ENCODE data around the gene ATP6V1B1.
"Not testable (repeated sequence)": the region's sequence is repeated elsewhere in the genome, so short reads cannot be mapped to it uniquely, and the experiment has no call there.

Gene ATP6V1B1

GRCh38 chr2:70994699-70995425 lies 59.2 kb downstream of the ATP6V1B1 start, which contains the start of gene TEX261:
TSS of gene TEX261 (minus strand) at chr2:70994873. CDS start at chr2:70994757, 116 bp downstream.
- Histone ChIP-seq H3K27me3 (ENCODE audit: insufficient read depth, low read length, poor library complexity, severe bottlenecking) (no peaks in the 10 kb centered on the region), H2AFZ (ENCODE audit: low read length) (peak within 1 kb of the TSS; percentile 100), H3F3A (ENCODE audit: low read depth) (no peaks in the 10 kb centered on the region), H3K79me2 (ENCODE audit: insufficient read depth, low read length) (peaks cover 45% of the 10 kb centered on the region), H3K9ac (ENCODE audit: low read depth, low read length, poor library complexity, severe bottlenecking) (peak within 1 kb of the TSS; percentile 87), H3K4me2 (ENCODE audit: low read depth, low read length, poor library complexity, severe bottlenecking) (peak within 1 kb of the TSS; percentile 99), H3K4me1 (ENCODE audit: insufficient read depth, low read length, poor library complexity, severe bottlenecking) (peaks cover 39% of the 10 kb centered on the region), H4K20me1 (ENCODE audit: insufficient read depth, low read length, poor library complexity, severe bottlenecking) (peaks cover 27% of the 10 kb centered on the region), H3K9me3 (ENCODE audit: insufficient read depth, low read depth, low read length) (no peaks in the 10 kb centered on the region), H3K4me3 (ENCODE audit: low read length, poor library complexity, severe bottlenecking) (peak within 1 kb of the TSS; percentile 92), H3K36me3 (ENCODE audit: insufficient read depth, low read length) (peaks cover 16% of the 10 kb centered on the region; the same call in 1 of the 2 replicates), H3K9me2 (replicated peaks; ENCODE audit: low read depth, low read length) (no peaks in the 10 kb centered on the region)
- TF ChIP-seq CTCF (conservative IDR thresholded peaks at IDR 0.05; ENCODE audit: low read length) (peak; percentile 52), EZH2phosphoT487 (IDR thresholded peaks at IDR 0.05; ENCODE audit: borderline replicate concordance) (no peak)

- H3K4me3 ChIP-seq (ENCODE audit: low read length, poor library complexity, severe bottlenecking), result peak overlapping the region; percentile 92
- peaks cover 11% of the 10 kb centered on the region; the same call in 1 of the 2 replicates for H3K36me3 ChIP-seq (ENCODE audit: insufficient read depth, low read length)
- peak overlapping the region; percentile 93 for H3K4me2 ChIP-seq (ENCODE audit: low read depth, low read length, poor library complexity, severe bottlenecking)
- H3K4me1 ChIP-seq (ENCODE audit: insufficient read depth, low read length, poor library complexity, severe bottlenecking), result peaks cover 40% of the 10 kb centered on the region
- H3K9ac ChIP-seq (ENCODE audit: low read depth, low read length, poor library complexity, severe bottlenecking), result peak overlapping the region; percentile 75
- H3K27me3 ChIP-seq (ENCODE audit: insufficient read depth, low read length, poor library complexity, severe bottlenecking), result no peaks in the 10 kb centered on the region
- no peak for TF ChIP-seq EZH2phosphoT487 (IDR thresholded peaks at IDR 0.05; ENCODE audit: borderline replicate concordance)
- TF ChIP-seq CTCF (conservative IDR thresholded peaks at IDR 0.05; ENCODE audit: low read length), result peak; percentile 62
- no peaks in the 10 kb centered on the region for H3F3A ChIP-seq (ENCODE audit: low read depth)
- peaks cover 27% of the 10 kb centered on the region for H4K20me1 ChIP-seq (ENCODE audit: insufficient read depth, low read length, poor library complexity, severe bottlenecking)
- H3K9me2 ChIP-seq (replicated peaks; ENCODE audit: low read depth, low read length), result no peaks in the 10 kb centered on the region
- H3K9me3 ChIP-seq (ENCODE audit: insufficient read depth, low read depth, low read length), result no peaks in the 10 kb centered on the region
- H2AFZ ChIP-seq (ENCODE audit: low read length), result peak overlapping the region; percentile 100
- peaks cover 41% of the 10 kb centered on the region for H3K79me2 ChIP-seq (ENCODE audit: insufficient read depth, low read length)
Measured at GRCh38 chr2:70995426-70995729, 59.7 kb downstream of the ATP6V1B1 start.

GRCh38 chr2:70998885-70999284 lies 63.2 kb downstream of the ATP6V1B1 start:
- H4K20me1 ChIP-seq (ENCODE audit: insufficient read depth, low read length, poor library complexity, severe bottlenecking); H3K4me3 ChIP-seq (ENCODE audit: low read length, poor library complexity, severe bottlenecking); H3K9ac ChIP-seq (ENCODE audit: low read depth, low read length, poor library complexity, severe bottlenecking); H3F3A ChIP-seq (ENCODE audit: low read depth); H3K9me3 ChIP-seq (ENCODE audit: insufficient read depth, low read depth, low read length); H3K79me2 ChIP-seq (ENCODE audit: insufficient read depth, low read length); H3K36me3 ChIP-seq (ENCODE audit: insufficient read depth, low read length); H2AFZ ChIP-seq (ENCODE audit: low read length); H3K9me2 ChIP-seq (replicated peaks; ENCODE audit: low read depth, low read length); H3K27me3 ChIP-seq (ENCODE audit: insufficient read depth, low read length, poor library complexity, severe bottlenecking): not testable (repeated sequence)
- Histone ChIP-seq H3K4me1 (ENCODE audit: insufficient read depth, low read length, poor library complexity, severe bottlenecking) (peaks cover 26% of the 10 kb centered on the region), H3K4me2 (ENCODE audit: low read depth, low read length, poor library complexity, severe bottlenecking) (peak overlapping the region; percentile 42)

GRCh38 chr2:70999362-70999761 lies 63.7 kb downstream of the ATP6V1B1 start:
- H3F3A ChIP-seq (ENCODE audit: low read depth), result no peaks in the 10 kb centered on the region
- peak overlapping the region; percentile 4 for H3K4me3 ChIP-seq (ENCODE audit: low read length, poor library complexity, severe bottlenecking)
- peaks cover 2% of the 10 kb centered on the region; the same call in 1 of the 2 replicates for H3K79me2 ChIP-seq (ENCODE audit: insufficient read depth, low read length)
- peaks cover 2% of the 10 kb centered on the region for H4K20me1 ChIP-seq (ENCODE audit: insufficient read depth, low read length, poor library complexity, severe bottlenecking)
- no peaks in the 10 kb centered on the region for H3K9me3 ChIP-seq (ENCODE audit: insufficient read depth, low read depth, low read length)
- peaks cover 25% of the 10 kb centered on the region for H3K4me1 ChIP-seq (ENCODE audit: insufficient read depth, low read length, poor library complexity, severe bottlenecking)
- no peak overlapping the region for H2AFZ ChIP-seq (ENCODE audit: low read length)
- TF ChIP-seq CTCF (conservative IDR thresholded peaks at IDR 0.05; ENCODE audit: low read length) (no peak), EZH2phosphoT487 (IDR thresholded peaks at IDR 0.05; ENCODE audit: borderline replicate concordance) (no peak)
- no peaks in the 10 kb centered on the region for H3K27me3 ChIP-seq (ENCODE audit: insufficient read depth, low read length, poor library complexity, severe bottlenecking)
- no peaks in the 10 kb centered on the region for H3K9me2 ChIP-seq (replicated peaks; ENCODE audit: low read depth, low read length)
- no peak overlapping the region for H3K9ac ChIP-seq (ENCODE audit: low read depth, low read length, poor library complexity, severe bottlenecking)
- H3K4me2 ChIP-seq (ENCODE audit: low read depth, low read length, poor library complexity, severe bottlenecking), result peak overlapping the region; percentile 42
- no peaks in the 10 kb centered on the region for H3K36me3 ChIP-seq (ENCODE audit: insufficient read depth, low read length)

GRCh38 chr2:70999931-71000330 lies 64.2 kb downstream of the ATP6V1B1 start:
- H3K27me3 ChIP-seq (ENCODE audit: insufficient read depth, low read length, poor library complexity, severe bottlenecking); H4K20me1 ChIP-seq (ENCODE audit: insufficient read depth, low read length, poor library complexity, severe bottlenecking); H3F3A ChIP-seq (ENCODE audit: low read depth); H3K36me3 ChIP-seq (ENCODE audit: insufficient read depth, low read length); H3K9me2 ChIP-seq (replicated peaks; ENCODE audit: low read depth, low read length); H3K9ac ChIP-seq (ENCODE audit: low read depth, low read length, poor library complexity, severe bottlenecking); H2AFZ ChIP-seq (ENCODE audit: low read length); H3K4me2 ChIP-seq (ENCODE audit: low read depth, low read length, poor library complexity, severe bottlenecking); H3K79me2 ChIP-seq (ENCODE audit: insufficient read depth, low read length); H3K4me3 ChIP-seq (ENCODE audit: low read length, poor library complexity, severe bottlenecking); H3K9me3 ChIP-seq (ENCODE audit: insufficient read depth, low read depth, low read length): not testable (repeated sequence)
- peaks cover 24% of the 10 kb centered on the region for H3K4me1 ChIP-seq (ENCODE audit: insufficient read depth, low read length, poor library complexity, severe bottlenecking)

Measured in Loucy (cell line).